Measurements from ENCODE around the gene NDOR1.

DNA sequence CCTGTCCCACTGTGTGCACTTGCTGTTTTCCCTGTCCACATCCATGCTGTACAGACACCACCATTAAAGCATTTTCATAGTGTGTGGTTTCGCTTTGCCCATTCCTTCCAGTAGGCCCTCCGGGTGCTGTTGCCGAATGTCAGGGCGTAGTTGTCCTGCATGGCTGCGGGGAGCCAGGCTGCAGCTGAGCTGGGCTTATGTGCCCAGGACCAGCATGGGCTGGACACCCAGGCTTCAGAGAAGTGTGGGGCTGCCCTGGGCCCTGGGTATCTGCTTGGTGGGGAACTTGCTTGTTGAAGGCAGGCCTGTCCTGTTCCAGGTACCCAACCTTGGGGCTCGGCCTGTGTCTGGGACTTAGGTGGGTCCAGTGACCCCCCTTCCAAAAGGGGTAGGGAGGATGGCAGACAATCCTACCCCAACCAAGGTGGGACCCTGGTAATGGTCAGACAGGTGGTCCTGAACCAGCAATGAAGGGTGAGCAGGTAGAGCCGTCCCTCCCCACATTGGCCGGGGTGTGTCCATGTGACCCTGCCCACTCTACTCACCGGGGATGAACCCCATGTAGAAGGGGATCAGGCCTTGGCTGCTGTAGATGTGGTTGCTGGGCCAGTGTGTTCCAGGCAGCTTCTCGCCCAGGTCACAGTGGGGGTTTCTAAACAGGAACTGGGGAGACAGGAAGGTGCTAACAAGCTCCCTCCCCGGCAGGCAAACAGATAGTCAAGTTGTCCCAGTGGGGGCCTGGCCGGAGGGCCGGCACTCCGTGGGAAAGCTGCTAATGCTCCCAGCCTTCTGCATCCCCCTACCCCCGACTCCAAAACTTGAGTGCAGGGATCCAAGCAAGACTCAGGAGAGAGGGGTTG is 38.4 kb downstream of the NDOR1 start:
- TF ChIP-seq, protein P1, sequence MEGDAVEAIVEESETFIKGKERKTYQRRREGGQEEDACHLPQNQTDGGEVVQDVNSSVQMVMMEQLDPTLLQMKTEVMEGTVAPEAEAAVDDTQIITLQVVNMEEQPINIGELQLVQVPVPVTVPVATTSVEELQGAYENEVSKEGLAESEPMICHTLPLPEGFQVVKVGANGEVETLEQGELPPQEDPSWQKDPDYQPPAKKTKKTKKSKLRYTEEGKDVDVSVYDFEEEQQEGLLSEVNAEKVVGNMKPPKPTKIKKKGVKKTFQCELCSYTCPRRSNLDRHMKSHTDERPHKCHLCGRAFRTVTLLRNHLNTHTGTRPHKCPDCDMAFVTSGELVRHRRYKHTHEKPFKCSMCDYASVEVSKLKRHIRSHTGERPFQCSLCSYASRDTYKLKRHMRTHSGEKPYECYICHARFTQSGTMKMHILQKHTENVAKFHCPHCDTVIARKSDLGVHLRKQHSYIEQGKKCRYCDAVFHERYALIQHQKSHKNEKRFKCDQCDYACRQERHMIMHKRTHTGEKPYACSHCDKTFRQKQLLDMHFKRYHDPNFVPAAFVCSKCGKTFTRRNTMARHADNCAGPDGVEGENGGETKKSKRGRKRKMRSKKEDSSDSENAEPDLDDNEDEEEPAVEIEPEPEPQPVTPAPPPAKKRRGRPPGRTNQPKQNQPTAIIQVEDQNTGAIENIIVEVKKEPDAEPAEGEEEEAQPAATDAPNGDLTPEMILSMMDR (conservative IDR thresholded peaks at IDR 0.05) = no peak
- TF ChIP-seq EZH2 (IDR thresholded peaks at IDR 0.05; ENCODE audit: low read depth) = no peak
